ENCODE data around the gene SLC5A3. TPM values are rescaled to one million over a fixed set of nuclear protein-coding genes. Genes with fewer than 3 reads are reported as not detected.

Gene SLC5A3
- total RNA-seq, 1 donor from 2014 or later = 25.0 TPM

- DNase-seq (ENCODE audit: low spot score) = no peak
Measured at GRCh38 chr21:34097442-34097841, 24.1 kb downstream of the SLC5A3 start.

- DNase-seq (ENCODE audit: low spot score) = no peak
Measured at GRCh38 chr21:34100337-34100736, 27.0 kb downstream of the SLC5A3 start.

GRCh38 chr21:34100790-34101189, 27.4 kb downstream of the SLC5A3 start:
- DNase-seq (ENCODE audit: low spot score) = no peak

- no peak for DNase-seq (ENCODE audit: low spot score)
Measured at GRCh38 chr21:34105947-34106541, 32.7 kb downstream of the SLC5A3 start.

DNA sequence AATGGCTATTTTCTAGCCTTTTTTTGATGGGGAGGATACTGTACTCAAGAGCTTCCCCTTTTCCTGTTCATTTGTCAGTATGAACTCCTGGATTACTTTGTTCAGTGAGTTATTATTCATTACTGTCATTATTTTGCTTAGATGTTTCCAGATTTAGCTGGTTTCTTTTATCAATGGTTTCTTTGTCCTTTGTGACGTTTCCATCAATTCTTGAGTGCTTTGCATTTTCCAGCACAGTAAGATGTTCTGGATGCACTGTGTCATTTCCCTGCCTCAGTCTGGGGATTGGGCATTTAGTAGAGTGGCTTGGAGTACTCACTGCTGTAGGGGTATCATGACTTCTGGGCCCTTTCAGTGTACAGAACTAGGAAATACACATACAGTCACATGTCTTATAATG, 34.2 kb downstream of the SLC5A3 start:
- DNase-seq (ENCODE audit: low spot score) = no peak

DNA sequence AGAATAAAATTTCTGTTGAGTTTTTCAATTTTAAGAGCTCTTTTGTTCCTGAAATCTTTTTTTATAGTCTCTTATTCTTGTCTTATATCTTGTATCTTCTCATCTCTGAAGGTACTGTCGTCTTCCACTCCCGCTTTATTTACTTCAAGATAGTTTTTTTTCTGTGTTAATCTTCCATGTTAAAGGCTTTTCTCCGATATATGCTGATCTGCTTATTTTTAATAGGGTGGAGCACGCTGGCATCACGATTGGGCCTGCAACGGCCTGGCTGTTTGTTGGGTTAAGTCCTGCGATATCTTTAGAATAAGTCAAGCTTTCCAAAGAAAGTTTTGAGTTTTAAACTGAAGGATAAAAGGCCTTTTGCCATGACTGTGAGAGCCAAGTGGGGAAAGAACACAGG, 35.7 kb downstream of the SLC5A3 start:
- no peak for DNase-seq (ENCODE audit: low spot score)

DNA sequence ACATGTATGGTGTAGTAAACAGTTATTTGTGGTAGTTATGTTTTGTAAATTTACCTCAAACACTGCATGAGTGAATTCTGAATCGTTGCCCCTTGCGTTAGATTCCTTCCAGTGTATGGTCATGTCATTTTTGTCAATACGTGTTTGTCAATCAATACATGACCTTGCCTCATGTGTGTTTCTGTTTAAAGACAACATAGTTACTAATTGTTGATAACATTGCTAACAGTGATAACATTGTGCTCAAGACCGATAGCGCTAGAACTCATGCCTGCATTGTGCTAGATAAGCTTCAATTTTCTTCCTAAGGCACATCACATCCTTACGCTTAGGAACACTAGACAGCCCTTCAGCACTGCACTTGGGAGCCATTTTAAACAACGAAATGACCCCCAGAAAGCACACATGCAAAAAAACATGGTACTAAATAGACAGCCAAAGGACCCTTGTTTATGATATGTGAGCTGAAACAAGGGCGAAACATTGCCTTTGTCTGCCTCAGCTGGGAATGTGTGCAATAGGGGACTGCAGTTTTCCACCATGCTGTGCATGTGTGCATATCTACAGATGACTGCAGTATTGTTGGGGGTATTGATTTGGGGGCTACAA, 37.3 kb downstream of the SLC5A3 start:
- DNase-seq (ENCODE audit: low spot score) = no peak

- no peak for DNase-seq (ENCODE audit: low spot score)
Measured at GRCh38 chr21:34112316-34113033, 39.1 kb downstream of the SLC5A3 start.

- DNase-seq (ENCODE audit: low spot score) = no peak
Measured at GRCh38 chr21:34113842-34114241, 40.5 kb downstream of the SLC5A3 start.

GRCh38 chr21:34115160-34115559, 41.8 kb downstream of the SLC5A3 start:
- DNase-seq (ENCODE audit: low spot score) = no peak

DNA sequence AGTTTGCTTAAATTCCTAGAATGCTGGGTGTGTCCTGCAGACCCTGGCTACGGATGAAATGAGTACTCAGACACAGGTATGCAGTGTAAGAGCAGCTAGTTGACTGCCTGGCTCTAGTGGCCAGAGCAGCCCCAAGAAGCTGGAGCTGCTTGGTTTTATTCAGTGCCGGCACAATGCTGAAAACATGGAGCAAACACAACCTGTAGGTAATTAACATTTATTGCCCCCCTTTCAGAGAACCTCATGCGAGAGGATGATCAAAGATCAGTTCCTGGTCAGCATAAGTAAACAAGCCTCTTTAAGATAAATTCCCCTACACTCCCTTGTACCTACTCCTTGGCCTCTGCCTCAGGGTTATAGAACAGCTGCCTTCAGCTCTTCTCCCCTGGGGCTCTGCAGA, 43.2 kb downstream of the SLC5A3 start:
- DNase-seq (ENCODE audit: low spot score) = no peak

DNA sequence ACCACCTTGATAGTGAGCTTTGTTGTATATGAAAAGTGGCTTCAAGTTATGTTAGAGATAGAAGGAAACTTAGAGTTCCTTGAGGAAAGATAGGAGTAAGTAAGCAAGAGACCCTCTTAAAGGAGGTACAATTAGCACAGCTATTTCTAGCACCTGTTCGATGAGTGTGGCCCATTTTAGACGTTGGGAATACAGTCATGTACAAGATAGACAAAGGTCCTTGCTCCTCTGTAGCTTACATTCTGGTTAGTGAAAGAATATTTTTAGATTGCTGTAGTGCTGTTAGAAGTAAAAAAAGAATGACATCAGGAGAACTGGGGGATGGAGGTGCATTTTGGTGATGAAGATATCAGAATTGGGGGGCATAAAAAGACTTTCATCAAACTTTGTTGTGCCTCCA, 47.5 kb downstream of the SLC5A3 start:
- no peak for DNase-seq (ENCODE audit: low spot score)

GRCh38 chr21:34122047-34122446, 48.7 kb downstream of the SLC5A3 start:
- no peak for DNase-seq (ENCODE audit: low spot score)

Other genes with a start within 250 kb of the SLC5A3 start
- 171 TPM for gene ATP5PO, start 157.8 kb upstream of the SLC5A3 start, total RNA-seq
- gene MRPS6, start within 50 bp of the SLC5A3 start, total RNA-seq = 69.3 TPM